HG02763 (cell line): ENCODE results near the gene LDHA.
"Not testable (repeated sequence)": the region's sequence is repeated elsewhere in the genome, so short reads cannot be mapped to it uniquely, and the experiment has no call there.

Experiments used
- ATAC-seq: cut with Tn5 transposase; IDR thresholded peaks from one replicate; pipeline ENCODE4 v1.9.1; 2021; ENCODE audit warnings: mild to moderate bottlenecking, moderate library complexity; ENCODE audit not compliant: unreplicated experiment

The LDHA gene

GRCh38 chr11:18393581-18394274, 635 bp upstream of the LDHA start:
- no peak for ATAC-seq

- no peak for ATAC-seq
Observed at GRCh38 chr11:18394928-18395734, 768 bp downstream of the LDHA start.

- ATAC-seq: peak; percentile 58
Observed at GRCh38 chr11:18395735-18396504, 1.6 kb downstream of the LDHA start.

GRCh38 chr11:18397921-18398320, 3.6 kb downstream of the LDHA start:
- no peak for ATAC-seq

GRCh38 chr11:18401077-18401476, 6.7 kb downstream of the LDHA start:
- not testable (repeated sequence) for ATAC-seq

- ATAC-seq: no peak
Observed at GRCh38 chr11:18404062-18404461, 9.7 kb downstream of the LDHA start.

- not testable (repeated sequence) for ATAC-seq
Observed at GRCh38 chr11:18407400-18407799, 13.0 kb downstream of the LDHA start.

- ATAC-seq: no peak
Observed at GRCh38 chr11:18408558-18409291, 14.4 kb downstream of the LDHA start.

- ATAC-seq: no peak
Observed at GRCh38 chr11:18416459-18416858, 22.1 kb downstream of the LDHA start.

GRCh38 chr11:18419040-18419439, 24.7 kb downstream of the LDHA start:
- no peak for ATAC-seq

- ATAC-seq: no peak
Observed at GRCh38 chr11:18420067-18420466, 25.7 kb downstream of the LDHA start.

- no peak for ATAC-seq
Observed at GRCh38 chr11:18427240-18427639, 32.9 kb downstream of the LDHA start.

GRCh38 chr11:18429332-18429731, 35.0 kb downstream of the LDHA start:
- no peak for ATAC-seq

- ATAC-seq: no peak
Observed at GRCh38 chr11:18438691-18439090, 44.3 kb downstream of the LDHA start.

GRCh38 chr11:18449251-18449650, 54.9 kb downstream of the LDHA start:
- ATAC-seq: no peak

GRCh38 chr11:18452927-18453326, 58.6 kb downstream of the LDHA start:
- ATAC-seq: no peak

GRCh38 chr11:18455686-18456372, 61.5 kb downstream of the LDHA start, which contains the start of gene LDHAL6A:
Gene LDHAL6A, plus strand, starts transcription at chr11:18455856. Its CDS starts 825 bp downstream, at chr11:18456681.
- ATAC-seq: no peak

- no peak for ATAC-seq
Observed at GRCh38 chr11:18457450-18457849, 63.1 kb downstream of the LDHA start.
